GM06990 (cell line): ENCODE results near the gene HNRNPK.
A peak's percentile ranks its signal among the peaks of the same experiment; 100 is the strongest.

Source experiments
- DNase-seq: peaks from one replicate; pipeline ENCODE4 v3.0.0-alpha.2; 2011; ENCODE audit not compliant: insufficient read length; ENCODE audit errors: extremely low read depth
- H3K27me3 ChIP-seq: replicated peaks from 2 replicates; pipeline ENCODE4 v1.6.0; 2011; ENCODE audit warnings: low read length; ENCODE audit not compliant: control insufficient read depth, insufficient read depth
- H3K36me3 ChIP-seq: 2 replicates; pipeline ENCODE4 v1.5.1; 2011; ENCODE audit warnings: low read length; ENCODE audit not compliant: control insufficient read depth, insufficient read depth
- H3K4me3 ChIP-seq: replicated peaks from 2 replicates; pipeline ENCODE4 v1.5.1; 2011; ENCODE audit warnings: low read depth, mild to moderate bottlenecking, control low read depth, low read length
- CTCF ChIP-seq: IDR thresholded peaks from 2 replicates; pipeline ENCODE4 v1.5.1; 2011; ENCODE audit warnings: low read length, control low read depth, mild to moderate bottlenecking, inconsistent platforms; ENCODE audit not compliant: insufficient read depth, poor library complexity, severe bottlenecking

The HNRNPK gene

GRCh38 chr9:83965350-83966208 lies 14.4 kb downstream of the HNRNPK start:
- Histone ChIP-seq H3K4me3 (no peak overlapping the region), H3K36me3 (peaks cover 5% of the 10 kb centered on the region), H3K27me3 (no peaks in the 10 kb centered on the region)
- TF ChIP-seq CTCF: no peak
- DNase-seq: no peak

- Histone ChIP-seq H3K27me3 (no peaks in the 10 kb centered on the region), H3K36me3 (peaks cover 5% of the 10 kb centered on the region), H3K4me3 (no peak overlapping the region)
- TF ChIP-seq CTCF: no peak
- DNase-seq: no peak
These were observed 15.1 kb downstream of the HNRNPK start for GRCh38 chr9:83964973-83965349.

DNA sequence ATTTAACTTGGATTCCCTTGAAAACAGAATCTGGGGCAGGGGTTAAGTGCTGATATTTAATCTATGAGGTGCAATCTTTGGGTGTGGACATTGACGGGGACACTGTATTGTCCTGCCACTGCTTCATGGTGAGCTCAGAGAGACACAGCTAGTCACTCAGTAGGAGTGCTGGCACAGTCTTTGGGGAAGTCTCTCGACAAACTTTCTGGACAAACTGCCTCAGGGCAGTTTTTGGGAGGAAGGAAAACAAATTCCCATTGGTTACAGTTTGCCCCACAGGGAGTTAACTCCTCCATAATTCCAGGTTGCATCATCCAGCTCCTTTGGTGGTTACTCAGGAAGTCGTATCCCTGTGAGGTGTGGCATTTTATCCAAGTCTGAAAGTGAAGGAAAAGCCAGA lies 17.9 kb downstream of the HNRNPK start:
- DNase-seq: no peak
- no peaks in the 10 kb centered on the region for H3K27me3 ChIP-seq
- no peak for TF ChIP-seq CTCF
- peaks cover 1% of the 10 kb centered on the region; the same call in 1 of the 2 replicates for H3K36me3 ChIP-seq
- no peak overlapping the region for H3K4me3 ChIP-seq

GRCh38 chr9:83960991-83961390 lies 19.0 kb downstream of the HNRNPK start:
- no peak for TF ChIP-seq CTCF
- DNase-seq: no peak
- no peaks in the 10 kb centered on the region for H3K36me3 ChIP-seq
- no peak overlapping the region for H3K4me3 ChIP-seq
- H3K27me3 ChIP-seq: no peaks in the 10 kb centered on the region

DNA sequence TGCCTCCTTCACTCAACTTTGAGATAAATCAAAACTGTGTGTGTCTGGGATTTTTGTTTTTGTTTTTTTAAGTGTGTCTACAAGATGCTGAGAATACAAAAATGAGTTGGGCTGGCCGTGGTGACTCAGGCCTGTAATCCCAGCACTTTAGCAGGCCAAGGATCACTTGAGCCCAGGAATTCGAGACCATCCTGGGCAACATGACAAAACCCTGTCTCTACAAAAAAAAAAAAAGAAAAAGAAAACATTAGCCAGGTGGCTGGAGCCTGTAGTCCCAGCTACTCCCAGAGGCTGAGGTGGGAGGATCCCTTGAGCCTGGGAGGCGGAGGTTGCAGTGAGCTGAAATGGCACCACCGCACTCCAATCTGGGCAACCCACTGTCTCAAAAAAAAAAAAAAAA lies 21.0 kb downstream of the HNRNPK start:
- no peak for DNase-seq
- H3K4me3 ChIP-seq: no peak overlapping the region
- H3K36me3 ChIP-seq: no peaks in the 10 kb centered on the region
- no peak for TF ChIP-seq CTCF
- H3K27me3 ChIP-seq: no peaks in the 10 kb centered on the region

GRCh38 chr9:83957248-83957513 lies 22.8 kb downstream of the HNRNPK start:
- Histone ChIP-seq H3K27me3 (no peaks in the 10 kb centered on the region), H3K36me3 (no peaks in the 10 kb centered on the region), H3K4me3 (peak overlapping the region; percentile 70)
- no peak for TF ChIP-seq CTCF
- DNase-seq: no peak
